Heart left ventricle (tissue), 13 donors: ENCODE results near the gene FRMD1.

Experiments
- CTCF ChIP-seq, 12 donors: fragments of 200-600 bp; sonication (generic) in 4 of 12; IDR thresholded peaks; one replicate each; pipeline versions ENCODE4 v1.5.0 to v1.8.0; 2018 to 2022; ENCODE audit warnings: antibody characterized with exemption in 12 of 12, mild to moderate bottlenecking in 5 of 12
- POLR2A ChIP-seq, 2 donors: fragments of 450-650 bp; IDR thresholded peaks; one replicate each; pipeline ENCODE4 v1.6.1; 2017; ENCODE audit warnings: antibody characterized with exemption in 2 of 2, mild to moderate bottlenecking in 2 of 2, moderate library complexity in 2 of 2
- donor health status: ischemic (EF 13 %, LVEDD 7.1; RV severe dilation, severe dysfunction).
- donor health status: DM: no; HTN: yes; CAD: no.
- donor health status: DM: no; HTN: no; CAD: no.
- donor health status: ischemic (EF 25% LVEDD 6.9; RV normal size, moderate dysfunction).
- donor health status: ischemic (EF 25% LVEDD 5.7; RV mildly dilated, moderate dysfunction).
- donor health status: ischemic (EF 35%, LVEDD 5.7; RV mildly dilated, moderate dysfunction).
- donor health status: nonischemic (EF 11% LVEDD 7.7; RV severe dilation, severe dysfunction).
- donor health status: DM: yes; HTN: yes; CAD: no.
- donor health status: PGD.
- donor health status: ischemic (EF 29% LVEDD 5.4; RV normal size, mild dysfunction).
- donor health status: nonischemic (EF 23%, LVEDD 6.1; RV moderate dilation, normal function).

GRCh38 chr6:168070804-168071203 is 8.2 kb downstream of the FRMD1 start:
- TF ChIP-seq CTCF (IDR thresholded peaks at IDR 0.05) (no peak), POLR2A (IDR thresholded peaks at IDR 0.05) (no peak)
